Panc1 (cell line): Measurements from ENCODE around the gene PRKCD.

Experiments
- CTCF ChIP-seq: fragments of 450-650 bp; IDR thresholded peaks from 2 replicates; pipeline ENCODE4 v1.5.1; 2017; ENCODE audit warnings: mild to moderate bottlenecking
- POLR2AphosphoS5 ChIP-seq: IDR thresholded peaks from 2 replicates; pipeline ENCODE4 v1.6.1; 2012; ENCODE audit warnings: mild to moderate bottlenecking, low read depth, low read length, moderate library complexity

DNA sequence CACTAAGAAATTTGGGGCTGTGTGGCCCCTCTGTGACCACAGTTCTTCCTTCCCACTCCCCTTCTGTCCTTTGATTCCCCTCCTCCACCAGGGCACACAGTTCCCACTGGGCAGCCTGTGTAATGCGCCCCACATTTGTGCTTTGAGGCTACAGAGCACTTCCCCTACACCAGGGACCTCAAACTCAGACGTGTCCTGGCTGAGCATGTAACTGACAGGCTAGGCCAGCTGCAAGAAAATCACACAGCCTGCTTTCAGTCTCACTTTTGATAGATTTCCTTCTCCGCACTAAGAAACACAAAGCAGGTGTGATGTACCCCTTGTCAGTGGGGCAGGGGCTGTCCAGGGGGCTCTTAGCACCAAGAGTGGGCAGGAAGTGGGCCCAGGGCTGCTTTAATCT, 29.6 kb downstream of the PRKCD start:
- no peak for TF ChIP-seq CTCF
- no peak for TF ChIP-seq POLR2AphosphoS5
